K562 (cell line): ENCODE measurements around the gene UBR4. TPM values are rescaled to one million over a fixed set of nuclear protein-coding genes. Genes with fewer than 3 reads are reported as not detected.

Experiments
- AFF1 ChIP-seq, 2 experiments: fragments of 450-650 bp; IDR thresholded peaks; 2 replicates each; pipeline ENCODE4 v1.6.1; 2018; ENCODE audit warnings: mild to moderate bottlenecking in 2 of 2, low read depth in 1 of 2; ENCODE audit not compliant: partially characterized antibody in 2 of 2
- BDP1 ChIP-seq: IDR thresholded peaks from 3 replicates; pipeline ENCODE4 v1.6.1; 2011; ENCODE audit not compliant: insufficient read length, insufficient read depth
- BRCA1 ChIP-seq, 2 experiments: fragments of 450-650 bp in 1 of 2; sonication (generic) in 1 of 2; formaldehyde crosslinking in 1 of 2; IDR thresholded peaks; 2 replicates each; pipeline versions ENCODE4 v1.5.0 to v1.6.1; 2017 to 2020; ENCODE audit warnings: mild to moderate bottlenecking in 1 of 2, missing genetic modification reagents in 1 of 2
- FOXA1 ChIP-seq: fragments of 450-650 bp; IDR thresholded peaks from 2 replicates; pipeline ENCODE4 v1.6.1; 2016; ENCODE audit warnings: mild to moderate bottlenecking, borderline replicate concordance
- HNRNPUL1 ChIP-seq: fragments of 200-400 bp; formaldehyde crosslinking; IDR thresholded peaks from 2 replicates; pipeline ENCODE4 v1.6.1; 2017; ENCODE audit warnings: low read length
- KHSRP ChIP-seq: fragments of 450-650 bp; IDR thresholded peaks from 2 replicates; pipeline ENCODE4 v1.6.1; 2017
- MECOM ChIP-seq: fragments of 250-450 bp; sonication (Bioruptor Pico); IDR thresholded peaks from 2 replicates; pipeline ENCODE4 v1.8.0; 2022; ENCODE audit warnings: inconsistent platforms
- MXD1 ChIP-seq: fragments of 250-450 bp; sonication (Bioruptor Pico); IDR thresholded peaks from 2 replicates; pipeline ENCODE4 v1.8.0; 2021; ENCODE audit warnings: borderline replicate concordance, mild to moderate bottlenecking, moderate library complexity; ENCODE audit not compliant: poor library complexity, severe bottlenecking
- NFE2 ChIP-seq: IDR thresholded peaks from 2 replicates; pipeline ENCODE4 v1.6.1; 2014; ENCODE audit warnings: antibody characterized with exemption, low read depth
- NR2C2 ChIP-seq, 2 experiments: fragments of 200-800 bp in 1 of 2; sonication (Bioruptor generic) in 1 of 2; sonication (generic) in 1 of 2; formaldehyde crosslinking in 1 of 2; IDR thresholded peaks; 2 replicates each; pipeline versions ENCODE4 v1.6.1 to v1.8.0; 2016 to 2022; ENCODE audit warnings: mild to moderate bottlenecking in 1 of 2, missing compliant biosample characterization in 1 of 2, missing genetic modification characterization in 1 of 2, missing genetic modification reagents in 1 of 2
- SMARCE1 ChIP-seq: fragments of 450-650 bp; IDR thresholded peaks from 2 replicates; pipeline ENCODE4 v1.7.1; 2016; ENCODE audit warnings: mild to moderate bottlenecking
- SRSF1 ChIP-seq: fragments of 200-400 bp; formaldehyde crosslinking; IDR thresholded peaks from 2 replicates; pipeline ENCODE4 v1.6.1; 2017; ENCODE audit warnings: mild to moderate bottlenecking, low read depth, low read length, moderate library complexity
- TFAM ChIP-seq: fragments of 250-450 bp; sonication (Bioruptor Pico); conservative IDR thresholded peaks from 2 replicates; pipeline ENCODE4 v1.5.0; 2021; ENCODE audit warnings: mild to moderate bottlenecking, moderate library complexity
- ZBTB2 ChIP-seq: fragments of 450-650 bp; IDR thresholded peaks from 2 replicates; pipeline ENCODE4 v1.6.1; 2016; ENCODE audit warnings: antibody characterized with exemption
- ZNF133 ChIP-seq: fragments of 250-450 bp; sonication (Bioruptor Pico); IDR thresholded peaks from 2 replicates; pipeline ENCODE4 v1.4.0; 2020; ENCODE audit warnings: mild to moderate bottlenecking
- ZNF444 ChIP-seq: fragments of 250-450 bp; sonication (Bioruptor Pico); IDR thresholded peaks from 2 replicates; pipeline ENCODE4 v1.4.0; 2020; ENCODE audit warnings: mild to moderate bottlenecking, moderate library complexity
- ZNF589 ChIP-seq: fragments of 200-800 bp; sonication (Bioruptor generic); IDR thresholded peaks from 2 replicates; pipeline ENCODE4 v1.6.1; 2016; ENCODE audit warnings: low read depth, missing genetic modification characterization, missing compliant biosample characterization
- polyA plus RNA-seq, 8 experiments: library from polyadenylated mRNA; depleted of rRNA in 4 of 8; stranded (reverse) in 5 of 8; unstranded in 3 of 8; fragments of >200 nt; fragmentation: Nextera tagmentation in 2 of 8; fragmentation: Illumina TruSeq in 1 of 8; extraction: Ambion mirVana in 2 of 8; extraction: Trizol in 1 of 8; gene quantifications; 2 replicates each; pipeline versions ENCODE4 v1.2.1 to v1.2.3, GENCODE V29; 2011 to 2014; ENCODE audit warnings: inconsistent platforms in 1 of 8, missing spikeins in 1 of 8
- total RNA-seq, 7 experiments: library from RNA; depleted of rRNA in 6 of 7; stranded (reverse); fragments of >200 nt in 6 of 7; fragmentation: Illumina TruSeq in 2 of 7; extraction: Trizol in 2 of 7; gene quantifications; 2 replicates each; pipeline versions ENCODE4 v1.2.1 to v1.2.3, GENCODE V29; 2011 to 2021; ENCODE audit warnings: low replicate concordance in 1 of 7
- TF ChIP-seq, protein P1 (sequence below): fragments of 450-650 bp; IDR thresholded peaks from 2 replicates; pipeline ENCODE4 v1.7.1; 2018; ENCODE audit warnings: mild to moderate bottlenecking, low read depth; ENCODE audit not compliant: partially characterized antibody

UBR4 gene
- total and polyA plus RNA-seq, 9 of the 15 experiments (the other 6 are each of a cell fraction or from before 2014, with no cell fraction given) = 55.4 to 277 (median 123) TPM

DNA sequence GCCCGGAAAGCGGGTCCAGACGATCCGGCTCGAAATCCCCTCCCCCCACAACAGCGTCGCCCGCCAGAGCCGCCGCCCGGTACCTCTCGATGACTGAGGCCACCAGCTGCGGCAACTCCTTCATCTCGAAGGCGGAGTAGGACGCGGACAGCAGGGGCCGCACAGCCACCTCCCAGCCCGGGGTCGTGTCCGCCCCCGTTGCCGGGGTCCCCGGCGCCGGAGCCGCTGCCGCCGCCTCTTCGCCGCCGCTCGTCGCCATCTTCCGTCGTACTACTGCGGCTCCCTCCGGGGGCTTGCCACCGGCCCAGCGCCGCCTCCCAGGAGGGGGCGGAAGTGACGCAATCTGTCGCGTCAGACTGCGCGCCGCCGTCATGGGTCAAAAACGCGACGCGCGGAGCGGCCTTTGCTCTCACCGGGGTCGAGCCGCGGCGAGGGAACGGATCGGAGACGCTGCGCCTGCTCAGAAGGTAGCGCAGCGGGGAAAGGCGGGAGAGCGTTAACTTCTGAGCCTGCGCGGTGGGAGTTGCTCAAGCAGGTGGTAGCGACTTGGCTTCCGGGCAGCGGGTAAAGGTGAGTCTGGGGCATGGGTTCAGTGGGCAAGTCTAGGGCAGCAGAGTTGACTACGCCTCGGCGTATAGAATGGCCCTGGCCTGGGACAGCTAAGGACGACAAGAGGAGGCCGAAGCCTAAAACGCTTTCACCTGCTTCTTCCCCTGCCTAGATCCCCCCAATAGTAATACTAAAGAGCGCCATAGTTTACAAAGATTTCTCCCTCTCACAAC is at the start of gene UBR4 (continued):
- TF ChIP-seq BRCA1 (IDR thresholded peaks at IDR 0.05) (no peak), BRCA1 (CRISPR knock-in tag; IDR thresholded peaks at IDR 0.05) (no peak), NFE2 (no peak), TFAM (no peak), FOXA1 (no peak), ZNF133 (no peak; the same call in 1 of the 2 replicates), ZNF444 (CRISPR knock-in tag) (no peak), ZNF589 (CRISPR knock-in tag) (0 out of 2 replicates have a peak, but pooled peaks have one; percentile 6), SRSF1 (0 out of 2 replicates have a peak, but pooled peaks have one; percentile 66), ZBTB2 (peak; percentile 94), MECOM (CRISPR knock-in tag) (no peak), SMARCE1 (no peak), HNRNPUL1 (no peak), BDP1 (no peak), NR2C2 (CRISPR knock-in tag; IDR thresholded peaks at IDR 0.05) (peak; percentile 98), NR2C2 (tag; IDR thresholded peaks at IDR 0.05) (peak; percentile 99), KHSRP (peak; percentile 96), MXD1 (CRISPR knock-in tag) (no peak), AFF1 (IDR thresholded peaks at IDR 0.05; ENCODE audit: low read depth in 1 of 2, partially characterized antibody in 2 of 2) (no peak)
- TF ChIP-seq, protein P1, sequence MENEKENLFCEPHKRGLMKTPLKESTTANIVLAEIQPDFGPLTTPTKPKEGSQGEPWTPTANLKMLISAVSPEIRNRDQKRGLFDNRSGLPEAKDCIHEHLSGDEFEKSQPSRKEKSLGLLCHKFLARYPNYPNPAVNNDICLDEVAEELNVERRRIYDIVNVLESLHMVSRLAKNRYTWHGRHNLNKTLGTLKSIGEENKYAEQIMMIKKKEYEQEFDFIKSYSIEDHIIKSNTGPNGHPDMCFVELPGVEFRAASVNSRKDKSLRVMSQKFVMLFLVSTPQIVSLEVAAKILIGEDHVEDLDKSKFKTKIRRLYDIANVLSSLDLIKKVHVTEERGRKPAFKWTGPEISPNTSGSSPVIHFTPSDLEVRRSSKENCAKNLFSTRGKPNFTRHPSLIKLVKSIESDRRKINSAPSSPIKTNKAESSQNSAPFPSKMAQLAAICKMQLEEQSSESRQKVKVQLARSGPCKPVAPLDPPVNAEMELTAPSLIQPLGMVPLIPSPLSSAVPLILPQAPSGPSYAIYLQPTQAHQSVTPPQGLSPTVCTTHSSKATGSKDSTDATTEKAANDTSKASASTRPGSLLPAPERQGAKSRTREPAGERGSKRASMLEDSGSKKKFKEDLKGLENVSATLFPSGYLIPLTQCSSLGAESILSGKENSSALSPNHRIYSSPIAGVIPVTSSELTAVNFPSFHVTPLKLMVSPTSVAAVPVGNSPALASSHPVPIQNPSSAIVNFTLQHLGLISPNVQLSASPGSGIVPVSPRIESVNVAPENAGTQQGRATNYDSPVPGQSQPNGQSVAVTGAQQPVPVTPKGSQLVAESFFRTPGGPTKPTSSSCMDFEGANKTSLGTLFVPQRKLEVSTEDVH = peak; percentile 96
